ENCODE results near the gene CSNK2A3. TPM values are rescaled to one million over a fixed set of nuclear protein-coding genes. Genes with fewer than 3 reads are reported as not detected.

Gene CSNK2A3
- total and polyA plus RNA-seq, 7 donors, result 0.33 to 5.5 (median 1.8) TPM; not detected in 2

DNA sequence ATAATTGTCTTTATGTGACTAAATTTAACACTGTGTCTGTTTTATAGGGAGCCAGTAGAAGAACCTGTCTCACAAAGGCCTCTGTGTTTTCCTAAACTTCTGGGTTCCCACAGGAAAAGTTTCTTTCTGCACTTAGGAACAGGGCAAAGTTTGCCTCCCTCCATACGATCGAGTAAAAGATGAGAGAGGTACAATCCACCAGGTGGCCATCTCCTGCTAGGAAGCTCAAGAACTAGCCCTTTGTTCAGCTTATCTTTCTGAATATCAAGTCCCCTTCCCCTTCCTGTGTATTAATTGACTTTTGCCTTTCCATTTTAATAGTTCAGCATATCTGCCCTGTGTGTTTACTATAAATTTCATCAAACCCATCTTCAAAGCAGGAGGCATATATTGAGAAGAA is 18.0 kb downstream of the CSNK2A3 start:
- no peak for TF ChIP-seq POLR2AphosphoS5 (IDR thresholded peaks at IDR 0.05)
- no peak for TF ChIP-seq EP300 (IDR thresholded peaks at IDR 0.05)
- no peak for TF ChIP-seq POLR2A (IDR thresholded peaks at IDR 0.05)
- no peak for TF ChIP-seq CTCF (IDR thresholded peaks at IDR 0.05)
- no peak for DNase-seq
- WGBS, 2 donors, result 66 to 94% methylated on average over 2 of the region's 2 CpGs
- Histone ChIP-seq H3K27me3 (no peaks in the 10 kb centered on the region), H3K9me3 (no peaks in the 10 kb centered on the region), H3K4me3 (no peak overlapping the region), H3K27ac (no peak overlapping the region), H3K4me1 (no peaks in the 10 kb centered on the region), H3K36me3 (peaks cover 0 to 62% (median 18%) of the 10 kb centered on the region in 4 donors)
- intact Hi-C loops (cut with DNase I), result no loop called here

DNA sequence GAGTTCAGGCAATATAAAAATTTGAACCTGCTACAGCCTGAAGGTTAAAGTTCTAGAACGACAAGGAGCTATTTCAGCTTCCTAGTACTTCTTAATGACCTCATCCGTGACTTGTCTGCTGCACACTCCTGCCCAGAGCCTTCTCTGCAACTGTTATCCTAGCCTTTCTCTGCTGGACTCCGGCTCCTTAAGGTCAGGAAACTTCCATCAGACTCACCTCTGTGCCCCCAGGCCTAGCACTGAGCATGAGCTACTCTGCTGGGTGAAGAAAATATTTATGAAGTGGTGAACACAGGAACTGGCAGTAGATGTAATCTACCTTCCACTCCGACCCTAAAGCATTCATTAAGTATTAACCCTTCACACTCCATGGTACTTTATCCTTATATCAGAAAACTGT is 18.4 kb downstream of the CSNK2A3 start:
- Histone ChIP-seq H3K27me3 (no peaks in the 10 kb centered on the region), H3K4me3 (no peak overlapping the region), H3K27ac (no peak overlapping the region), H3K9me3 (no peaks in the 10 kb centered on the region), H3K4me1 (no peaks in the 10 kb centered on the region), H3K36me3 (peaks cover 0 to 64% (median 18%) of the 10 kb centered on the region in 4 donors)
- intact Hi-C loops (cut with DNase I), result no loop called here
- TF ChIP-seq EP300 (IDR thresholded peaks at IDR 0.05), result no peak
- DNase-seq, result no peak
- WGBS, 2 donors, result 58 to 66% methylated on average over 4 of the region's 4 CpGs

DNA sequence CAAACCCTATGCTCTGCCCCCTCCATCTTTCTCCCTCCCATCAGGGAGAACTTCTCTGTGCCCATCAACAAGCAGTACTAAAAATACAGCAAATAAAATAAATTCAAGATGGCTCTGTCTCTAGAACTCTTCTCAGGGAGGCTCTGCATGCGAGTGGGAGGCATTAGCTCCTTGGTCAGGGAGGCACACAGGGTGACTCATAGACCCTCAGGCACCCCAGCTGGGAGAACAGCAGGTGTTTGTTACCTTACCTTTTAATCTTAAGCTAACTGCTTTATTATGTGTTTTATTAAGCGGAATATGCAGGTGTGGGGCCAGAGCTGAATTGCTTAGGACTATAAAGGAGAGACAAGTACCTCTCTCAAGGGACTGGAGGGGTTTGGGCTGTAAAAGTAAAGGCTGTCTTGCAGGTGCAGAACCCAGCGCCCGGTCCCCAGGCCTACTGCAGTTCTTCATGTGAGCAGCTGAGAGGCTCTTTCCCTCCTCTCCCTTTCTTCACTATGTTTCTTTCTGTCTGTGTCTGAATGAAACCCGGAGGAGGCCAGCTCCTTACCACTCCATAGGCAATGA is 20.8 kb downstream of the CSNK2A3 start:
- no peak for DNase-seq
- intact Hi-C loops (cut with DNase I), result no loop called here
- no peak overlapping the region for H3K4me3 ChIP-seq
- H3K27me3 ChIP-seq, result no peaks in the 10 kb centered on the region
- no peaks in the 10 kb centered on the region for H3K4me1 ChIP-seq
- peaks cover 2 to 75% (median 24%) of the 10 kb centered on the region in 4 donors for H3K36me3 ChIP-seq
- TF ChIP-seq POLR2A (IDR thresholded peaks at IDR 0.05) (no peak), POLR2AphosphoS5 (IDR thresholded peaks at IDR 0.05) (no peak), CTCF (IDR thresholded peaks at IDR 0.05) (no peak), EP300 (IDR thresholded peaks at IDR 0.05) (no peak)
- H3K9me3 ChIP-seq, result no peaks in the 10 kb centered on the region
- H3K27ac ChIP-seq, result no peak overlapping the region
- WGBS, 2 donors, result 76 to 80% methylated on average over 5 of the region's 5 CpGs

DNA sequence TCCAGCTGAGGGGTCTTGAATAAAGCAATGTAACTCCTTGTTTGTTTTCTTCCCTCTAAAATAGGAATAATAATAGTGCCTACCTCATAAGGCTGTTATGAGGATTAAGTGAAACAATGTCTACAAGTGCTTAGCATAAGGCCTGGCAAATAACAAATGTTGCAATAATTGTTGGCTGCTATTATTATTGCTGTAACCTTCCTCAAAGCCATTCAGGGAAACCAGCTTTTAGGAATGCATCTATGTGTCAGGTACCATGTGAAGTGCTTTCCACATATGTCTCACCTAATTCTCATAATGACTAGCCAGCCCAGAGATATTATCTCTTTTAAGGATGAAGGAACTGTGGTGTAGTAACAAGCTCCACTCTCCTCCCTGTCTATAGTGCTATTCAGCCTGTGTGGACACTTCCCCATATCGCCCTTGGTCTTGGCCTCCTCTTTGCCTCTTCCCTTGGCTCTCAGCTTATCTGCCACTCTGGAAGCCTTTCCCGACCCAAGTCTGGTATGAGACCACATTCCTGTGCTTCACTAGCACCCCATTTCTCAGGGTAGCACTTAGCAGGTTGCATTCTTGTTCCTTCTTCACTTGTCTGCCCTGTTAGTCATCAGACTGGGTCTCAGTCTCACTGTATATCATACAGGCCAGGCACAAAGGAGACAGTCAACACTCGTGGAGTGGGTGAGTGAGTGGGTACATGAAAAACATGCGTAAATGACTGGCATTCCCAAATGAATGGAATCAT is 23.8 kb downstream of the CSNK2A3 start:
- WGBS, 2 donors, result 83 to 84% methylated on average over 4 of the region's 4 CpGs
- H3K27ac ChIP-seq, result no peak overlapping the region
- no peaks in the 10 kb centered on the region for H3K4me1 ChIP-seq
- no peaks in the 10 kb centered on the region for H3K9me3 ChIP-seq
- intact Hi-C loops (cut with DNase I), result no loop called here
- DNase-seq, result no peak
- no peak for TF ChIP-seq EP300 (IDR thresholded peaks at IDR 0.05)
- TF ChIP-seq POLR2A (IDR thresholded peaks at IDR 0.05), result no peak
- no peak for TF ChIP-seq CTCF (IDR thresholded peaks at IDR 0.05)
- no peak for TF ChIP-seq POLR2AphosphoS5 (IDR thresholded peaks at IDR 0.05)
- peaks cover 10 to 81% (median 30%) of the 10 kb centered on the region in 4 donors for H3K36me3 ChIP-seq
- H3K4me3 ChIP-seq, result no peak overlapping the region
- no peaks in the 10 kb centered on the region for H3K27me3 ChIP-seq

DNA sequence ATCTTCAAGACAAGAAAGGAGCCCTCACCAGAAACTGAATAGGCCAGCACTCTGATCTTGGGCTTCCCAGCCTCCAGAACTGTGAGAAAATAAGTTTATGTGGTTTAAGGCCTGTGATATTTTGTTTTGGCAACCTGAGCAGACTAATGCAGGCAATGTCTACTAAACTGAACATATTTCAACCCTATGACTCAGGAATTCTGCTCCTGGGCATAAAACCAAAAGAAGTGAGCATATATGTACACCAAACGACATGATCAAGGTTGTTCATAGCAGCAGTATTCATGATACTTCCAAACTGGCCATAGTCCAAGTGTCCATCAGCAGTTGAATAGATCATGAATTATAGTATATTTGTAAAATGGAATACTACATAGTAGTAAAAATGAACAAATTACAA is 29.0 kb downstream of the CSNK2A3 start:
- intact Hi-C loops (cut with DNase I), result no loop called here
- WGBS, 2 donors, result 76 to 77% methylated on average over 1 of the region's 1 CpG
- peaks cover 5 to 61% (median 16%) of the 10 kb centered on the region in 4 donors for H3K36me3 ChIP-seq
- no peak overlapping the region for H3K4me3 ChIP-seq
- H3K27me3 ChIP-seq, result no peaks in the 10 kb centered on the region
- DNase-seq, result no peak
- H3K27ac ChIP-seq, result no peak overlapping the region
- TF ChIP-seq EP300 (IDR thresholded peaks at IDR 0.05) (no peak), CTCF (IDR thresholded peaks at IDR 0.05) (no peak), POLR2A (IDR thresholded peaks at IDR 0.05) (no peak), POLR2AphosphoS5 (IDR thresholded peaks at IDR 0.05) (no peak)
- H3K9me3 ChIP-seq, result no peaks in the 10 kb centered on the region
- no peaks in the 10 kb centered on the region for H3K4me1 ChIP-seq

Data from sigmoid colon (tissue), 7 donors.